Spleen (tissue), 7 donors: Measurements from ENCODE around the gene LACRT.
A peak's percentile ranks its signal among the peaks of the same experiment; 100 is the strongest.

Source experiments
- CTCF ChIP-seq, 11 experiments: fragments of 200-600 bp in 7 of 11; fragments of 450-650 bp in 4 of 11; sonication (generic) in 4 of 11; IDR thresholded peaks in 8 of 11; conservative IDR thresholded peaks in 3 of 11; 1 replicate in 7 of 11; 2 replicates in 4 of 11; pipeline versions ENCODE4 v1.4.0 to v1.8.0; 2016 to 2021; ENCODE audit warnings: antibody characterized with exemption in 11 of 11, inconsistent platforms in 4 of 11, mild to moderate bottlenecking in 1 of 11
- POLR2A ChIP-seq, 3 donors: fragments of 450-650 bp; IDR thresholded peaks; one replicate each; pipeline ENCODE4 v1.5.1; 2017; ENCODE audit warnings: antibody characterized with exemption in 3 of 3, mild to moderate bottlenecking in 1 of 3
- donor health status: DM: no; HTN: no; CAD: no; lungs with moderate emphysema.
- donor health status: DM: no; HTN: no; CAD: no.
- donor health status: DM: no; HTN: no; CAD: no.

GRCh38 chr12:54658306-54659264 is 23.9 kb upstream of the LACRT start:
- TF ChIP-seq CTCF (IDR thresholded peaks at IDR 0.05 in 8 of 11, conservative IDR thresholded peaks at IDR 0.05 in 3 of 11), result peak in 5 of 11 experiments; percentile 25 to 59 (median 55)
- no peak for TF ChIP-seq POLR2A (IDR thresholded peaks at IDR 0.05)
